22Rv1 (cell line): ENCODE results near the gene FBXL13.
"Not testable (repeated sequence)": the region's sequence is repeated elsewhere in the genome, so short reads cannot be mapped to it uniquely, and the experiment has no call there.

Experiments used
- H3K27ac ChIP-seq: fragments of 450-650 bp; 2 replicates; pipeline ENCODE4 v1.5.1; 2017
- CTCF ChIP-seq: fragments of 450-650 bp; IDR thresholded peaks from 2 replicates; pipeline ENCODE4 v1.5.1; 2017; ENCODE audit warnings: mild to moderate bottlenecking
- ZFX ChIP-seq: fragments of 450-650 bp; IDR thresholded peaks from 2 replicates; pipeline ENCODE4 v1.6.1; 2017; ENCODE audit warnings: antibody characterized with exemption, borderline replicate concordance

Gene FBXL13

GRCh38 chr7:102840404-102840803 is 234.2 kb downstream of the FBXL13 start:
- no peak overlapping the region for H3K27ac ChIP-seq
- no peak for TF ChIP-seq ZFX
- TF ChIP-seq CTCF, result no peak

- H3K27ac ChIP-seq, result not testable (repeated sequence)
Measured at GRCh38 chr7:102838572-102839101, 236.0 kb downstream of the FBXL13 start.

GRCh38 chr7:102837802-102838201 is 236.8 kb downstream of the FBXL13 start:
- no peak overlapping the region for H3K27ac ChIP-seq
- TF ChIP-seq ZFX (no peak), CTCF (no peak)

GRCh38 chr7:102836977-102837376 is 237.6 kb downstream of the FBXL13 start:
- TF ChIP-seq CTCF (no peak), ZFX (no peak)
- no peak overlapping the region for H3K27ac ChIP-seq

- H3K27ac ChIP-seq, result no peak overlapping the region
- TF ChIP-seq CTCF, result no peak
- TF ChIP-seq ZFX, result no peak
Measured at GRCh38 chr7:102836191-102836919, 238.2 kb downstream of the FBXL13 start.

GRCh38 chr7:102834999-102835398 is 239.6 kb downstream of the FBXL13 start:
- no peak overlapping the region for H3K27ac ChIP-seq

GRCh38 chr7:102834466-102834865 is 240.1 kb downstream of the FBXL13 start:
- no peak overlapping the region for H3K27ac ChIP-seq
- TF ChIP-seq ZFX (no peak), CTCF (no peak)

More at GRCh38 chr7:102834999-102835398, 239.6 kb downstream of the FBXL13 start:
- TF ChIP-seq CTCF (no peak), ZFX (no peak)
